DND-41 (cell line): Measurements from ENCODE around the gene CUBN.

Experiments used
- ATAC-seq: fragments of 200-7000 bp; cut with Tn5 transposase; 3 replicates; pipeline ENCODE4 v1.9.1; 2021; ENCODE audit warnings: low read depth; ENCODE audit not compliant: insufficient read depth
- DNase-seq: peaks from one replicate; pipeline ENCODE4 v3.0.0-alpha.2; 2020
- H2AFZ ChIP-seq: 2 replicates; pipeline ENCODE4 v1.6.0; 2012; ENCODE audit warnings: low read depth, low read length
- H3K27ac ChIP-seq: 2 replicates; pipeline ENCODE4 v1.5.1; 2012; ENCODE audit warnings: low read length, inconsistent platforms
- H3K27me3 ChIP-seq: fragments of 200-600 bp; sonication (generic); 2 replicates; pipeline ENCODE4 v1.6.0; 2012; ENCODE audit warnings: low read length, mild to moderate bottlenecking, inconsistent platforms; ENCODE audit not compliant: insufficient read depth, poor library complexity
- H3K36me3 ChIP-seq: 2 replicates; pipeline ENCODE4 v1.5.1; 2012; ENCODE audit warnings: low read length, inconsistent platforms; ENCODE audit not compliant: insufficient read depth
- H3K4me1 ChIP-seq: 2 replicates; pipeline ENCODE4 v1.5.1; 2012; ENCODE audit warnings: mild to moderate bottlenecking, low read length; ENCODE audit not compliant: insufficient read depth
- H3K4me2 ChIP-seq: 2 replicates; pipeline ENCODE4 v1.6.0; 2012; ENCODE audit warnings: mild to moderate bottlenecking, moderate library complexity, low read length, inconsistent platforms; ENCODE audit not compliant: insufficient read depth
- H3K4me3 ChIP-seq, 2 experiments: fragments of 200-600 bp in 1 of 2; shearing (Covaris generic) in 1 of 2; 2 replicates each; pipeline ENCODE4 v1.5.1; 2012 to 2016; ENCODE audit warnings: inconsistent platforms in 2 of 2, low read length in 2 of 2, mild to moderate bottlenecking in 2 of 2, low read depth in 1 of 2, moderate library complexity in 1 of 2
- H3K79me2 ChIP-seq: 2 replicates; pipeline ENCODE4 v1.6.0; 2012; ENCODE audit warnings: low read length, inconsistent platforms; ENCODE audit not compliant: insufficient read depth
- H3K9ac ChIP-seq: 2 replicates; pipeline ENCODE4 v1.6.0; 2012; ENCODE audit warnings: low read depth, mild to moderate bottlenecking, inconsistent platforms, low read length, moderate library complexity
- H3K9me3 ChIP-seq: 2 replicates; pipeline ENCODE4 v1.5.1; 2012; ENCODE audit warnings: low read length, moderate library complexity, mild to moderate bottlenecking, inconsistent platforms; ENCODE audit not compliant: insufficient read depth, severe bottlenecking
- H4K20me1 ChIP-seq: 2 replicates; pipeline ENCODE4 v1.6.0; 2012; ENCODE audit warnings: low read length; ENCODE audit not compliant: insufficient read depth
- CTCF ChIP-seq: IDR thresholded peaks from 2 replicates; pipeline ENCODE4 v1.5.1; 2012; ENCODE audit warnings: borderline replicate concordance, low read length, moderate library complexity, mild to moderate bottlenecking; ENCODE audit not compliant: poor library complexity, severe bottlenecking; ENCODE audit errors: extremely low read depth
- EZH2 ChIP-seq: IDR thresholded peaks from 3 replicates; pipeline ENCODE4 v1.6.1; 2012; ENCODE audit warnings: borderline replicate concordance, low read depth, mild to moderate bottlenecking, moderate library complexity, low read length, inconsistent platforms; ENCODE audit not compliant: severe bottlenecking

The CUBN gene

GRCh38 chr10:16960551-16960950 is 169.1 kb downstream of the CUBN start:
- no peak for DNase-seq

DNA sequence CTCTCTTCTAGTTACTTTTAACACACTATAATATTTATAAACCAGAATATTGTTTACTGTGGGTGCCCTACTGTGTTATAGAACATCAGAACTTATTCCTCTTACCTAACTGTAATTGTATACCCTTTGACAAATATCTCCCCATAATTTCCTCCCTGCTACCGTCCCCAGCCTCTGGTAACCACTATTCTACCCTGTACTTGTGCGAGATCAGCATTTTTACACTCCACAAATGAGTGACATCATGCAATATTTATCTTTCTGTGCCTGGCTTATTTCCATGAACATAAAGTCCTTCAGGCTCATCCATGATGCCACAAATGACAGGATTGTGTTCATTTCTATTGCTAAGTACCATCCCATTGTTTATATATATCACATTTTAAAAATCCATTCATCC is 172.6 kb downstream of the CUBN start:
- Histone ChIP-seq H3K27ac (no peak overlapping the region), H3K4me1 (no peaks in the 10 kb centered on the region), H3K27me3 (no peaks in the 10 kb centered on the region), H3K79me2 (no peaks in the 10 kb centered on the region), H3K9ac (no peak overlapping the region), H3K9me3 (no peaks in the 10 kb centered on the region), H3K4me2 (no peak overlapping the region), H4K20me1 (no peaks in the 10 kb centered on the region), H3K4me3 (no peak overlapping the region), H2AFZ (no peak overlapping the region), H3K36me3 (no peaks in the 10 kb centered on the region)
- ATAC-seq (no peak), DNase-seq (no peak)
- TF ChIP-seq EZH2 (no peak), CTCF (no peak)

More at GRCh38 chr10:16960551-16960950, 169.1 kb downstream of the CUBN start:
- Histone ChIP-seq H3K79me2 (no peaks in the 10 kb centered on the region), H3K4me1 (no peaks in the 10 kb centered on the region), H3K27me3 (no peaks in the 10 kb centered on the region), H4K20me1 (no peaks in the 10 kb centered on the region), H3K9me3 (no peaks in the 10 kb centered on the region), H3K4me2 (no peak overlapping the region), H3K4me3 (no peak overlapping the region), H3K27ac (no peak overlapping the region), H3K9ac (no peak overlapping the region), H3K36me3 (no peaks in the 10 kb centered on the region), H2AFZ (no peak overlapping the region)
- no peak for TF ChIP-seq EZH2
- no peak for TF ChIP-seq CTCF
- no peak for ATAC-seq

GRCh38 chr10:16954280-16955030 is 175.2 kb downstream of the CUBN start:
- ATAC-seq, result no peak
- H3K27ac ChIP-seq, result no peak overlapping the region
- no peak overlapping the region for H2AFZ ChIP-seq

More at GRCh38 chr10:16954280-16955030, 175.2 kb downstream of the CUBN start:
- H3K27me3 ChIP-seq, result no peaks in the 10 kb centered on the region
- DNase-seq, result no peak
- H3K36me3 ChIP-seq, result no peaks in the 10 kb centered on the region
- H3K4me3 ChIP-seq, result no peak overlapping the region
- no peaks in the 10 kb centered on the region for H4K20me1 ChIP-seq
- TF ChIP-seq CTCF (no peak), EZH2 (no peak)
- no peak overlapping the region for H3K9ac ChIP-seq
- no peaks in the 10 kb centered on the region for H3K79me2 ChIP-seq
- H3K4me1 ChIP-seq, result no peaks in the 10 kb centered on the region
- H3K4me2 ChIP-seq, result no peak overlapping the region
- H3K9me3 ChIP-seq, result no peaks in the 10 kb centered on the region
